ENCODE measurements around the gene TSPAN16.
A peak's percentile ranks its signal among the peaks of the same experiment; 100 is the strongest.
"Not testable (repeated sequence)": the region's sequence is repeated elsewhere in the genome, so short reads cannot be mapped to it uniquely, and the experiment has no call there.

The TSPAN16 gene

DNA sequence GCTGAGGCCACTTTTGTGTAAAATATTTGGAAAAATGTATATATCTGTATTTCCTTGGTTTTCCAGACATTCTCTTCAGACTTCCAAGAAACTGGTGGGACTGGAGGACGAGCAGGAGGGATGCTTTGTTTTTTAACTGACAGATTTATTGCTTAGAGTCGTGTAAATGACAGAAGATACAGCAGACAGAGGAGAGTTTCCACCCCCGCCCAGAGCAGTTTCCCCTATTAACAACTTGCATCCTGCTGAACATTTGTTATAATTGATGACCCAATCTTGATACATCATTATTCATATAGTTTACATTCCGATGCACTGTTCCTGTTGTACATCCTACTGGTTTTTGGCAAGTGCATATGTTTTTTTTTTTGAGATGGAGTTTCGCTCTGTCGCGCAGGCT, 26.6 kb upstream of the TSPAN16 start:
- no peak for DNase-seq

DNA sequence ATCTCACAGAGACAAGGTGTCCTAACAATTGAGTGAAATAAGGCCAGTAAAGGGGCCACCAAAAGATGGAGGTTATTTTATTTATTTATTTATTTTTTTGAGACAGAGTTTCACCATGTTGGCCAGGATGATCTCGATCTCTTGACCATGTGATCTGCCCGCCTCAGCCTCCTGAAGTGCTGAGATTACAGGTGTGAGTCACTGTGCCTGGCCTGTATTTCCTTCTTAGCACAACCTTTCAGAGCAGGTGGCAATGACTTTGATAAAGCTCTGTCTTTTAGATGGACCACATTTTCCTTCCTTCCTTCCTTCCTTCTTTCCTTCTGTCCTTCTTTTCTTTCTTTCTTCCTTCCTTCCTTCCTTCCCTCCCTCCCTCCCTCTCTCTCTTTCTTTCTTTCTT, 22.7 kb upstream of the TSPAN16 start:
- no peak for DNase-seq

DNA sequence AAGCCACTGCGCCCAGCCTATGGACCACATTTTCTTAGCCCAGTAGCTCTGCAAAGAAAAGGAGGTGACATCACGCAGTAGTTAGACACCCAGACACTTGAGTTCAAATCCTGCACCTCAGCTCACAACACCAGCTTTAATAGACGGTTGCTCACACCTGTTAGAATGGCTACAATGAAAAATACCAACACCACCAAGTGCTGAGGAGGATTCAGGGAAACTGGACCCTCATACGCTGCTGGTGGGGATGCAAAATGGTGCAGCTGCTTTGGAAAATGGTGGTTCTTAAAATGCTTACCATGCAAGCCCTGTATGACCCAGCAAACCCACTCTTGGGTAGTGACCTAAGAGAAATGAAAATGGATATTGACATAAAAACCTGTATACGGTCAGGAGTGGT, 22.0 kb upstream of the TSPAN16 start:
- DNase-seq: no peak

- DNase-seq: no peak
Measured at GRCh38 chr19:11274533-11275086, 21.4 kb upstream of the TSPAN16 start.

DNA sequence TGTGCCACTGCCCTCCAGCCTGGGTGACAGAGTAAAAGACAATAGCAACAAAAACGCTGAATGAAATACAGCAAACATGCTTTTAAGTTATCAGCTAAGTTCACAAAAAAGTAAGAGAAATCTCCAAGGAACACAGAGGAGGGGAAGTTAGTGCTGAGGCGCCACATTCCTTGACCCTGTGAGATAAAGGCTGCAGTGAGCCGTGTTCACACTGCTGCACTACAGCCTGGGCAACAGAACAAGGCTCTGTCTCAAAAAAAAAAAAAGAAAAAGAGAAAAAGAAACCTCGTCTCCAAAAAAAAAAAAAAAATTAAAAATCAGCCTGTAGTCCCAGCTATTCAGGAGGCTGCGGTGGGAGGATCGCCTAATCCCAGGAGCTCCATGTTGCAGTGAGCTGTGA, 17.3 kb upstream of the TSPAN16 start:
- DNase-seq: no peak

DNA sequence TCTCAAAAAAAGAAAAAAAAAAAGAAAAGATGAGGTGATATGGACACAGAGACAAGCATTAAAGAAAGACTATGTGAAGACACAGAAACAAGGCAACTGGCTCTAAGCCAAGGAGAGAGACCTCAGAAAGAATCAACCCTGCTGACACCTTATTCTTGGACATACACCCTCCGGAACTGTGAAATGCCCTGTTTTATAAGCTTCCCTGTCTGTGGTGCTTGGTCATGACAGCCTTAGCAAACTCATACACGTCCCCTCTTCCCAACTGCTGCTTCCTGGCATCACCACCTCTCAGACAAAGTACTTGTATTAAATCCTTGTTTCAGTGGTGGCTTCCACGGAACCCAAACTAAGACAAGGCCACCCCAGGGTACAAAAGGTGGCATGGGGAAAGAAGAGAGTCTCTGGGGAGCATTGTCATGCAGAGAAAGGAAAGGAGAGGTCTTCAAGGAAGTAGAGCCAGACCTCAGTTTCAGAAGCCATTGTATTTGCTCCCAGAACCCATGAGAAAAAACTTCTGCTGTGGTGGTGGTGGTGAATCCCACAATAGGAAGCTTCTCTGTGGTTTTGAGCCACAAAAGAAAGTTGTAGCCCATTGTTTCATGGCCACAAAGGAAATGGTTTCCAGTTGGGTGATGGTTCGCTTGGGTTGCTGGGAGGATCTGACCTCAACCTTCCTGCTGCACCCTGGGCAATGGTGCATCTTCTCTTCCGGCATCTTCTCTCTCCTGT, 16.3 kb upstream of the TSPAN16 start:
- no peak for DNase-seq

GRCh38 chr19:11281356-11282049, 14.5 kb upstream of the TSPAN16 start:
- DNase-seq: no peak

DNA sequence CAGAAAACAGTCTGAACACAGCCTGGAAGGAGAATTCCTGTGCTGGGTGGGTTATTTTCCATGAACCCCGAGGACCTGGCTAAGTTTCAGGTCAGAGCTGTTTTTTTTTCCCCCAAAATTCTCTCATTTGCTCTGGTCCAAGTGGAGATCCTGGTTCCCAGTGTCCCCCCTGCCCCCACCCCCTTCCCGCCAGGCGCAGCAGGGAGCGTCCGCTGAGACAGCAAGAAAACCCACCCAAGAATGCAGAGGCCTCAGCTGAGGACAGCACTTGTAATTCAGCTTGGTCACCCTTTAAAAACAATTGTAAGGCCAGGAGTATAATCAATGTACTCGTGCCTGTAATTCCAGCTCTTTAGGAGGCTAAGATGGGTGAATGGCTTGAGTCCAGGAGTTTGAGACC, 11.4 kb upstream of the TSPAN16 start:
- DNase-seq: no peak

DNA sequence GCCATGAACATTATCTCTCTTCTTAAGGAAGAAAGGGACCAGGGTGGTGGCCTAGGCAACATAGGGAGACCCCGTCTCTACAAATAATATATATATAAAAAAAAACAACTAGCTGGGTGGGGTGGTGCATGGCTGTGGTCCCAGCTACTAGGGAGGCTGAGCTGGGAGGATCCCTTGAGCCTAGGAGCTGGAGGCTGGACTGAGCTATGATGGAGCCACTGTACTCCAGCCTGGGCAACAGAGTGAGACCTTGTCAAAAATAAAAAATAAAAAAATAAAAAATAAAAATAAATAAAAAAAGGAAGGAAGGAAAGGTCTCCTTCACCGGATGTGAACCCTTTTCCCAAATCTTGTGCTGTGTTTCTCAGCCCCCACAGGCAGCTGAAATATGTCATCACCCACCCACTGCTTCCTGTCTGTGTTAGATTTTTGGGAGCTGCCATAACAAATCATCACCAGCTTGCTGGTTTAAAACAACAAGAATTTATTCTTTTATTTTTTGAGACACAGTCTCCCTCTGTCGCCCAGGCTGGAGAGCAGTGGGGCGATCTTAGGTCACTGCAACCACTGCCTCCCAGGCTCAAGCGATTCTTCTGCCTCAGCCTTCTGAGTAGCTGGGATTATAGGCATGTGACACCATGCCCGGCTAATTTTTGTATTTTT, 9.5 kb upstream of the TSPAN16 start:
- no peak for DNase-seq

- DNase-seq: no peak
Measured at GRCh38 chr19:11288349-11288748, 7.6 kb upstream of the TSPAN16 start.

DNA sequence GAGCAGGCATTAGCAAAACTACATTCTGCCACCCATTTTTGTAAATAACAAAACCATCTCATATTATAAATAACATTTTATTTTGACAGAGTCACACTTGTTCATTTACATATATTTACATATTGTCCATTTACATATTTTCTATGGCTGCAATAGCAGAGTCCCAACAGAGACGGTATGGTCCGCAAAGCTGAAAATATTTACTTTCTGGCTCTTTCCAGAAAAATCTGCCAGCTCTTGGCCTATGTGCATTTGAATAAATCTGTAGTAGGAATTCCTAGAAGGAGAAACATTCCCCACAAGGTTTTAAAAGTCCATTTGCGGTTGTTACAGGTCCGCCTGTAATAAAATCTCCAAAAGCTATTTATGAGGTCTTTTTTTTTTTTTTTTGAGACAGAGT, 5.7 kb upstream of the TSPAN16 start:
- no peak for DNase-seq

DNA sequence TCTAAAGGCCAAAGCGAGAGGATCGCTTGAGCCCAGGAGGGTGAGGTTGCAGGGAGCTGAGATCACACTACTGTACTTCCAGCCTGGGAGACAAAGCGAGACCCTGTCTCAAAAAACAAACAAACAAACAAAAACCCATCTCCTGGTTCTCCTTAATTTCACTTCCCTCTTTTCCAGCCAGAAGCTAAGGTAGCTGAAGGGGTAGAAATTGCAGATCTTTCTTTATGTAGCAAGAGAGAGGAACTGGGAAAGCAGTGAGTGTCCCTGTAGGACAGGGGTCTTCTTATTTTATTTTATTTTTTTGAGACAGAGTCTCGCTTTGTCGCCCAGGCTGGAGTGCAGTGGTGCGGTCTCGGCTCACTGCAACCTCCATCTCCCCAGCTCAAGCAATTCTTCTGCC, 4.5 kb upstream of the TSPAN16 start:
- DNase-seq: no peak

DNA sequence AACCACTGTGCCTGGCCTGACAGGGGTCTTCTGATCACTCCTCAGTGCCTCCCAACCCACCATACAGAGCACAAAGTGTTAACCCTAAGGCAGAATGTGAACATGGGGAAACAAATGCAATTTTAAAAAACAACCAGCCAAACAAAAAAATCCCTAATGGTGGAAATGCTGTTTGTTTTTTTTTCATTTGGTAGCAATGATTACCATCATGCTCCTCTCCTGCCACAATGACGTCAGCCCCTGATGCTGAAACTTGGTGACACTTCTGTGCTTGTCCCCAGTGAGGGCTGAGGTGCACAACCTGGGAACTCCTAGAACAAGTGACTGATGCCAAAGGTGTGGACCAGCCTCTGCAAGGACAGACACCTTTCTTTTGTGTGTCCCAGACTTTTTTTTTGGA, 4.0 kb upstream of the TSPAN16 start:
- no peak for DNase-seq

DNA sequence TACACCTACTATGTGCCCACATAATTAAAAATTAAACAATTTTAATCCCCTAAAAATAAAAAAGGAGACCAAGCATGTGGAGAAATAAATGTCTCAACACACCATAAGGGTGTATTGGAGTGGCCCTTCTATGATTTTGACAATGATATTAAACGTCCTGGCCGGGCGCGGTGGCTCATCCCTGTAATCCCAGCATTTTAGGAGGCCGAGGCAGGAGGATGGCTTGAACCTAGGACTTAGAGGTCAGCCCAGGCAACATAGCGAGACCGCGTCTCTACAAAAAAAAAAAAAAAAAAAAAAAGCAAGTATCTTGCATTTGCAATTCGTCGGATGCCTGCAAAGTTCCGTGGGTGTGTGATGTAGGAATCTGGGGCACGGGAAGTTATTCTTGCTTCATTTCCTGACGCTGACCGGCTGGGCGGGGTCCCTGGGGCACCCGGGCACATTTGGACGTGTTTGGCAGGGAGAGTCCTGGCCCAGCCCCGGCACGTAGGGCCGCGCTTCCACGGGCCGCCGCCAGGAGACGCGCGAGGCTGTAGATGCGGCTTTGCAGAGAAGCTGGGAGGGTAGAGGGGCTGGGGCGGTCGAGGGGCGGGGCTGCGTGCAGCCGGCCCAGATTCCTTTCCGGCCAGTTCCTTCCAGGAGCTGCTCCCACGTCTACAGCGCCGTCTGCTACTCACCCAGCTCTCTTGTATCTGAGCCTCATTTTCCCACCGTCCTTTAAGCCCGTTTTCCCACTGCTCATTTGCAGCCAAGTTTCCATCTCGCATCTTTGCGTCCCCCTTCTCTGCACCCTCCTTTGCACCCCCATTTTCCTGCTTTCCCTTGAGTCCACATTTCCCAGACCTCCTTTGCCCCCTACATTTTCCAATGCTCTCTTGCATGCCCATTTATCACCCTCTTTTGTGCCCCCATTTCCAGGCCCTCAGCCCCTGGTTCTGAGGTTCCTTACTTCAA, 2.2 kb upstream of the TSPAN16 start:
- peak; percentile 94 for DNase-seq

DNA sequence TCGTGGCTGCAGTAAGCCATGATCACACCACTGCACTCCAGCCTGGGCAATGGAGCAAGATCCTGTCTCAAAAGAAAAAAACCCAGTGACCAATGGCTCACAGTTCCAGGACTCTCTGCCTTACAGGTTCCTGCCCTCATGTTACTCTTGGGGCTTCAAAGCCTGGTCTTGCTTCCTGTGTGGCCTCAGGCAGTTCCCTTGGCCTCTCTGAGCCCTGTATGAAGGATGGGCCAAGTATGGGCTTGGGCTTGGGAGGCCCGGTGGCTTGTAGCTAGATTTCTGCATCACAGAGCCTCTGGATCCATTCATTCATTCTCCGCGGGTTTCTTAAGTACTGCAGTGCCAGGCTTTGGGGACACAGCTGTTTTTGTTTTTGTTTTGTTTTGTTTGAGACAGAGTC, 780 bp upstream of the TSPAN16 start:
- no peak for DNase-seq

DNA sequence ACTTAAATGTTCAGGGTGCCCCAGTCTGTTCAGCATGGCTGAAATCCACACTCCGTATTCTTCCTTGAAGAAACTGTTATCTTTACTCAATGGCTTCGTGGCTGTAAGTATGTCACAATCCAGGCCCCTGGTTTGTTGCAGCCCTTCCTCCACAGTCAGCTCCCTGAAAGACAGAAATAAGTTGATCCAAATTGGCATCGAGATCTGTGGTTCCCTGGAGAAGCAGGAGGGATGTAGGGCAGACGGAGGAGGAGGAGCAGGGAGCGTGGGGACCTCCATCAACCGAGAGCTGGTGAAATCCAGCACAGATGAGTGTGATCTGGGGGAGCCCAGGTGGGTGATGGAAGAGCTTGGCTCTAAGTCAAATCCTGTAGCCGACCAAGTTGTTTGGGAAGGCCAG, 304 bp downstream of the TSPAN16 start:
- DNase-seq: no peak

- no peak for DNase-seq
Measured at GRCh38 chr19:11299946-11300810, 4.2 kb downstream of the TSPAN16 start.

- no peak for DNase-seq
Measured at GRCh38 chr19:11300811-11301120, 4.8 kb downstream of the TSPAN16 start.

DNA sequence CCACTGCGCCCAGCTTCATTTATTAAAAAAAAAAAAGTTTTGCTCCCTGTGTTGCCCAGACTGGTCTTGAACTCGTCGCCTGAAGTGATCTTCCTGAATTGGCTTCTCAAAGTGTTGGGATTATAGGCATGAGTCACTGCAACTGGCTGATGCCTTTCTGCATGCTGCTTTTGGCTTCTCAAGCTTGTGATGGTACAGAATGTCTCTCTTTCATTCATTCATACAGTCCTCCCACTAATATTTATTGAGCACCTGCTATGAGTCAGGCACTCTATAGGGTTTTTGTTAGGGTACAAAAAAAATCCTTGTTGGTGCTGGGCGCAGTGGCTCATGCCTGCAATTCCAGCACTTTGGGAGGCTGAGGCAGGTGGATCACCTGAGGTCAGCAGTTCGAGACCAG, 9.0 kb downstream of the TSPAN16 start:
- no peak for DNase-seq

- DNase-seq: no peak
Measured at GRCh38 chr19:11306337-11306736, 10.4 kb downstream of the TSPAN16 start.

DNA sequence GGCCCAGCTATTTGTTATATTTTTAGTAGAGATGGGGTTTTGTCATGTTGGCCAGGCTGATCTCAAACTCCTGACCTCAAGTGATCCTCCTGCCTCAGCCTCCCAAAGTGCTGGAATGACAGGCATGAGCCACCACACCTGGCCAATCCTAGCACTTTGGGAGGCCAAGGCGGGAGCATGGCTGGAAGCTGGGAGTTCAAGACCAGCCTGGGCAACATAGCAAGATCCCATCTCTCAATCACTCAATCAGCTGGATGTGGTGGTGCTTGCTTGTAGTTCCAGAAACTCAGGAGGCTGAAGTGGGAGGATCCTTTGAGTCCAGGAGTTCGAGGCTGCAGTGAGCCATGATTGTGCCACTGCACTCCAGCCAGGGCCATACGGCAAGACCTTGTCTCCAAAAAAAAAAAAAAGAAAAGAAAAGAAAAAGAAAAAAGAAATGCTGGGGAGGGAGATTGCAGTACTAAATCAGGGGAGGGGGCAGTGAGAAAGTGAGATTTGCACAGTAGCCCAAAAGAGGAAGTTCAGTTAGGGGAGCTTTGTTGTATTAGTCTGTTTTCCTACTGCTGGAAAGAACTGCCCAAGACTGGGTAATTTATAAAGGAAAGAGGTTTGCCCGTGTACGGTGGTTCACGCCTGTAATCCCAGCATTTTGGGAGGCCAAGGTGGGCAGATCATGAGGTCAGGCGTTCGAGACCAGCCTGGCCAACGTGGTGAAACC, 24.5 kb downstream of the TSPAN16 start:
- DNase-seq: not testable (repeated sequence)
